Neural progenitor cell (in vitro differentiated cells): Measurements from ENCODE around the gene ATP6V1A. TPM values are rescaled to one million over a fixed set of nuclear protein-coding genes. Genes with fewer than 3 reads are reported as not detected.

Experiments used
- DNase-seq: peaks from one replicate; pipeline ENCODE4 v3.0.0-alpha.2; 2016; ENCODE audit warnings: low spot score
- H2AFZ ChIP-seq: fragments of 200-600 bp; sonication (generic); replicated peaks from 2 replicates; pipeline ENCODE4 v1.6.1; 2016; ENCODE audit warnings: antibody characterized with exemption
- H3F3A ChIP-seq: fragments of 200-600 bp; sonication (generic); 2 replicates; pipeline ENCODE4 v1.6.1; 2016; ENCODE audit warnings: antibody characterized with exemption, low read depth
- H3K27ac ChIP-seq: fragments of 200-600 bp; sonication (generic); 2 replicates; pipeline ENCODE4 v1.5.1; 2016; ENCODE audit warnings: mild to moderate bottlenecking
- H3K27me3 ChIP-seq: fragments of 200-600 bp; sonication (generic); 2 replicates; pipeline ENCODE4 v1.6.1; 2016; ENCODE audit warnings: mild to moderate bottlenecking, moderate library complexity
- H3K36me3 ChIP-seq: fragments of 200-600 bp; sonication (generic); 2 replicates; pipeline ENCODE4 v1.5.1; 2016
- H3K4me1 ChIP-seq: fragments of 200-600 bp; sonication (generic); 2 replicates; pipeline ENCODE4 v1.6.1; 2016; ENCODE audit warnings: mixed run types
- H3K4me2 ChIP-seq: fragments of 200-600 bp; sonication (generic); 2 replicates; pipeline ENCODE4 v1.6.1; 2016
- H3K4me3 ChIP-seq: fragments of 200-600 bp; sonication (generic); 2 replicates; pipeline ENCODE4 v1.5.1; 2016
- H3K79me2 ChIP-seq: fragments of 200-600 bp; sonication (generic); 2 replicates; pipeline ENCODE4 v1.6.1; 2016; ENCODE audit warnings: low read depth
- H3K9ac ChIP-seq: fragments of 200-600 bp; sonication (generic); 2 replicates; pipeline ENCODE4 v1.6.1; 2016
- H3K9me3 ChIP-seq: fragments of 200-600 bp; sonication (generic); 2 replicates; pipeline ENCODE4 v1.5.1; 2016; ENCODE audit warnings: low read depth
- H4K20me1 ChIP-seq: fragments of 200-600 bp; sonication (generic); 2 replicates; pipeline ENCODE4 v1.6.1; 2016; ENCODE audit warnings: low read depth
- H3K27ac Mint-ChIP-seq: 3 replicates; pipeline ENCODE4 v1.8.0; 2021; ENCODE audit warnings: mixed read lengths
- H3K27me3 Mint-ChIP-seq: 2 replicates; pipeline ENCODE4 v1.8.0; 2022; ENCODE audit warnings: low read depth, mild to moderate bottlenecking, inconsistent platforms, moderate library complexity, mixed read lengths; ENCODE audit not compliant: insufficient read depth
- H3K36me3 Mint-ChIP-seq: 3 replicates; pipeline ENCODE4 v1.8.0; 2021; ENCODE audit warnings: mixed read lengths
- H3K4me1 Mint-ChIP-seq: 3 replicates; pipeline ENCODE4 v1.8.0; 2021; ENCODE audit warnings: mixed read lengths
- H3K4me3 Mint-ChIP-seq: 3 replicates; pipeline ENCODE4 v1.8.0; 2021; ENCODE audit warnings: mild to moderate bottlenecking, moderate library complexity, mixed read lengths
- H3K9me3 Mint-ChIP-seq: 3 replicates; pipeline ENCODE4 v1.8.0; 2020; ENCODE audit warnings: mixed read lengths
- CTCF ChIP-seq: fragments of 200-600 bp; sonication (generic); IDR thresholded peaks from 2 replicates; pipeline ENCODE4 v1.5.1; 2017; ENCODE audit warnings: antibody characterized with exemption, mild to moderate bottlenecking
- EZH2 ChIP-seq: fragments of 200-600 bp; sonication (generic); IDR thresholded peaks from 2 replicates; pipeline ENCODE4 v1.6.1; 2017; ENCODE audit warnings: antibody characterized with exemption, mild to moderate bottlenecking, moderate library complexity
- EZH2phosphoT487 ChIP-seq: fragments of 200-600 bp; sonication (generic); IDR thresholded peaks from 2 replicates; pipeline ENCODE4 v1.6.1; 2017; ENCODE audit warnings: antibody characterized with exemption
- total RNA-seq: library from RNA; depleted of rRNA; stranded (reverse); fragments of >200 nt; gene quantifications from 2 replicates; pipeline ENCODE4 v1.2.3, GENCODE V29; 2015; ENCODE audit warnings: low replicate concordance

ATP6V1A gene
- total RNA-seq, 1 donor from 2014 or later, result 115 TPM

- no peak overlapping the region for H3K4me2 ChIP-seq
- no peaks in the 10 kb centered on the region for H3K27me3 ChIP-seq
- no peaks in the 10 kb centered on the region for H4K20me1 ChIP-seq
- no peak overlapping the region for H3K4me3 ChIP-seq
- DNase-seq, result no peak
- H3K36me3 ChIP-seq, result no peaks in the 10 kb centered on the region
- Mint-ChIP-seq H3K36me3 (no peaks in the 10 kb centered on the region), H3K27me3 (no peaks in the 10 kb centered on the region), H3K4me3 (no peak overlapping the region), H3K4me1 (peaks cover 5% of the 10 kb centered on the region), H3K27ac (peak overlapping the region; percentile 39), H3K9me3 (no peaks in the 10 kb centered on the region)
- H3K4me1 ChIP-seq, result no peaks in the 10 kb centered on the region
- no peak overlapping the region for H3K9ac ChIP-seq
- no peak overlapping the region for H2AFZ ChIP-seq
- H3F3A ChIP-seq, result no peaks in the 10 kb centered on the region
- no peaks in the 10 kb centered on the region for H3K9me3 ChIP-seq
- H3K27ac ChIP-seq, result no peak overlapping the region
- peaks cover 7% of the 10 kb centered on the region for H3K79me2 ChIP-seq
- TF ChIP-seq CTCF (no peak), EZH2 (no peak), EZH2phosphoT487 (no peak)
Observed at GRCh38 chr3:113771993-113772392, 25.2 kb downstream of the ATP6V1A start.

GRCh38 chr3:113773381-113773780 is 26.5 kb downstream of the ATP6V1A start:
- no peaks in the 10 kb centered on the region for H3F3A ChIP-seq
- H3K4me1 Mint-ChIP-seq, result peaks cover 5% of the 10 kb centered on the region
- H3K4me3 Mint-ChIP-seq, result no peak overlapping the region
- TF ChIP-seq EZH2phosphoT487 (no peak), CTCF (no peak), EZH2 (no peak)
- no peak for DNase-seq
- no peak overlapping the region for H3K27ac ChIP-seq
- H3K4me2 ChIP-seq, result no peak overlapping the region
- no peaks in the 10 kb centered on the region for H3K27me3 Mint-ChIP-seq
- no peaks in the 10 kb centered on the region for H3K36me3 Mint-ChIP-seq
- no peaks in the 10 kb centered on the region for H3K36me3 ChIP-seq
- no peak overlapping the region for H3K9ac ChIP-seq
- no peaks in the 10 kb centered on the region for H3K9me3 Mint-ChIP-seq
- no peaks in the 10 kb centered on the region for H3K9me3 ChIP-seq
- no peaks in the 10 kb centered on the region for H3K4me1 ChIP-seq
- peaks cover 6% of the 10 kb centered on the region for H3K79me2 ChIP-seq
- H2AFZ ChIP-seq, result no peak overlapping the region
- no peaks in the 10 kb centered on the region for H3K27me3 ChIP-seq
- no peak overlapping the region for H3K27ac Mint-ChIP-seq
- H4K20me1 ChIP-seq, result no peaks in the 10 kb centered on the region
- no peak overlapping the region for H3K4me3 ChIP-seq

- Histone ChIP-seq H3K36me3 (no peaks in the 10 kb centered on the region), H3K4me3 (no peak overlapping the region), H3K4me1 (no peaks in the 10 kb centered on the region), H3K27ac (no peak overlapping the region), H3K9me3 (no peaks in the 10 kb centered on the region), H3F3A (no peaks in the 10 kb centered on the region), H3K27me3 (no peaks in the 10 kb centered on the region), H3K79me2 (peaks cover 6% of the 10 kb centered on the region), H3K4me2 (no peak overlapping the region), H2AFZ (no peak overlapping the region), H3K9ac (no peak overlapping the region), H4K20me1 (no peaks in the 10 kb centered on the region)
- Mint-ChIP-seq H3K9me3 (no peaks in the 10 kb centered on the region), H3K27me3 (no peaks in the 10 kb centered on the region), H3K36me3 (no peaks in the 10 kb centered on the region), H3K4me1 (peaks cover 5% of the 10 kb centered on the region), H3K4me3 (no peak overlapping the region), H3K27ac (no peak overlapping the region)
- no peak for DNase-seq
- no peak for TF ChIP-seq CTCF
- no peak for TF ChIP-seq EZH2
- no peak for TF ChIP-seq EZH2phosphoT487
Observed at GRCh38 chr3:113775516-113775915, 28.7 kb downstream of the ATP6V1A start.
